Measurements from ENCODE around the gene RPTOR.

The RPTOR gene

GRCh38 chr17:80892019-80892855 is 347.6 kb downstream of the RPTOR start:
- TF ChIP-seq CTCF (IDR thresholded peaks at IDR 0.05; ENCODE audit: control insufficient read depth, extremely low read depth, insufficient read depth): no peak
- DNase-seq (ENCODE audit: low read depth): no peak
- no peak overlapping the region for H3K4me3 ChIP-seq (ENCODE audit: low read depth, low read length)

- no peak overlapping the region for H3K4me3 ChIP-seq (ENCODE audit: low read depth, low read length)
- no peak for TF ChIP-seq CTCF (IDR thresholded peaks at IDR 0.05; ENCODE audit: control insufficient read depth, extremely low read depth, insufficient read depth)
- no peak for DNase-seq (ENCODE audit: low read depth)
Observed at GRCh38 chr17:80892900-80893603, 348.4 kb downstream of the RPTOR start.

- no peak overlapping the region for H3K4me3 ChIP-seq (ENCODE audit: low read depth, low read length)
- TF ChIP-seq CTCF (IDR thresholded peaks at IDR 0.05; ENCODE audit: control insufficient read depth, extremely low read depth, insufficient read depth): no peak
- DNase-seq (ENCODE audit: low read depth): no peak
Observed at GRCh38 chr17:80893604-80894438, 349.2 kb downstream of the RPTOR start.

- H3K4me3 ChIP-seq (ENCODE audit: low read depth, low read length): no peak overlapping the region
- no peak for TF ChIP-seq CTCF (IDR thresholded peaks at IDR 0.05; ENCODE audit: control insufficient read depth, extremely low read depth, insufficient read depth)
- DNase-seq (ENCODE audit: low read depth): no peak
Observed at GRCh38 chr17:80894439-80894721, 349.7 kb downstream of the RPTOR start.

GRCh38 chr17:80894726-80895125 is 350.1 kb downstream of the RPTOR start:
- H3K4me3 ChIP-seq (ENCODE audit: low read depth, low read length): no peak overlapping the region
- TF ChIP-seq CTCF (IDR thresholded peaks at IDR 0.05; ENCODE audit: control insufficient read depth, extremely low read depth, insufficient read depth): no peak
- DNase-seq (ENCODE audit: low read depth): no peak

- TF ChIP-seq CTCF (IDR thresholded peaks at IDR 0.05; ENCODE audit: control insufficient read depth, extremely low read depth, insufficient read depth): no peak
- no peak for DNase-seq (ENCODE audit: low read depth)
Observed at GRCh38 chr17:80895366-80895765, 350.7 kb downstream of the RPTOR start.

More at GRCh38 chr17:80895366-80895765, 350.7 kb downstream of the RPTOR start:
- H3K4me3 ChIP-seq (ENCODE audit: low read depth, low read length): no peak overlapping the region

All from LNCaP clone FGC (cell line).